Thyroid gland (tissue), 4 donors: ENCODE results near the gene POMGNT1. TPM values are rescaled to one million over a fixed set of nuclear protein-coding genes. Genes with fewer than 3 reads are reported as not detected.

Experiments
- DNase-seq, 2 donors: peaks; one replicate each; pipeline ENCODE4 v3.0.0-alpha.2; 2019
- H3K27ac ChIP-seq, 3 donors: fragments of 200-600 bp; sonication (generic); 1 replicate in 2 of 3; 2 replicates in 1 of 3; pipeline ENCODE4 v1.5.1; 2016 to 2019; ENCODE audit warnings: mild to moderate bottlenecking in 1 of 3, moderate library complexity in 1 of 3
- H3K27me3 ChIP-seq: fragments of 200-600 bp; sonication (generic); one replicate; pipeline ENCODE4 v1.5.1; 2019
- H3K36me3 ChIP-seq, 2 donors: fragments of 200-600 bp; sonication (generic); one replicate each; pipeline ENCODE4 v1.5.1; 2016 to 2019
- H3K4me1 ChIP-seq, 2 donors: fragments of 200-600 bp; sonication (generic); one replicate each; pipeline ENCODE4 v1.5.1; 2017 to 2019
- H3K4me3 ChIP-seq, 3 donors: fragments of 200-600 bp; sonication (generic); replicated peaks in 1 of 3; 1 replicate in 2 of 3; 2 replicates in 1 of 3; pipeline ENCODE4 v1.5.1; 2016; ENCODE audit warnings: mild to moderate bottlenecking in 1 of 3
- H3K9me3 ChIP-seq: fragments of 200-600 bp; sonication (generic); one replicate; pipeline ENCODE4 v1.5.1; 2017
- CTCF ChIP-seq, 6 experiments: fragments of 200-600 bp in 3 of 6; fragments of 450-650 bp in 3 of 6; sonication (generic) in 3 of 6; IDR thresholded peaks; one replicate each; pipeline ENCODE4 v1.5.1; 2016 to 2019; ENCODE audit warnings: antibody characterized with exemption in 6 of 6, mild to moderate bottlenecking in 2 of 6, inconsistent platforms in 1 of 6, moderate library complexity in 1 of 6
- POLR2A ChIP-seq, 2 donors: fragments of 450-650 bp; IDR thresholded peaks; one replicate each; pipeline ENCODE4 v1.6.1; 2017; ENCODE audit warnings: antibody characterized with exemption in 2 of 2, mild to moderate bottlenecking in 2 of 2, moderate library complexity in 1 of 2
- WGBS, 2 donors: methylation state at CpG; one replicate each; pipeline ENCODE4 v1.1.5; 2017; 5-methylcytosine and 5-hydroxymethylcytosine counted together
- intact Hi-C: fragments of 100-400 bp; cut with DNase I; formaldehyde crosslinking; loops from one replicate; pipeline ENCODE4 v1.15.1; 2023
- total RNA-seq, 4 donors: library from RNA; depleted of rRNA; stranded (reverse); fragments of >200 nt; gene quantifications; one replicate each; pipeline ENCODE4 v1.2.3, GENCODE V29; 2016

The POMGNT1 gene
- total RNA-seq, 4 donors from 2014 or later = 54.2 to 90.8 (median 79.3) TPM

DNA sequence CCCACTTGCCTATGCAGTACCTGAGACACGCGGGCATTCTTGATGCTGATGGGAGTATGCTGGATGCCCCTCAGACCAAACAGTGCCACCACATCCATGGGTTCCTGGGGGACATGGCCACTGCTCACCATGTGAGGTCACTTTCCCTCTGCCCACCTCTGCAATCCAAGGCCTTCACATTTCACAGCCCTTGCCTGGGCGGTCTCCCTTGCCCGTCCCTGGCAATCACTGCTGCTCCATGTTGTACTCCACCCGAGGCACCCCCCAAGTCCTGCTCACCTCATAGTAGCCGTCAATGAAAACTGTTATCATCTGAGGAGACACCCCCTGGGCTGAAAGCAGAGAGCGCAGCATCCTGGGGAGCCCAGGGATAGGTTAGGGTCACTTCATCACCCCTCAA, 4.9 kb downstream of the POMGNT1 start:
- no peaks in the 10 kb centered on the region for H3K27me3 ChIP-seq
- H3K36me3 ChIP-seq = peaks cover 7 to 14% of the 10 kb centered on the region in 2 donors
- peaks cover 56 to 81% of the 10 kb centered on the region in 2 donors for H3K4me1 ChIP-seq
- no peaks in the 10 kb centered on the region for H3K9me3 ChIP-seq
- intact Hi-C loops = no loop called here
- no peak for DNase-seq
- 94 to 98% methylated on average over 5 to 7 of the region's 7 CpGs for WGBS, 2 donors
- TF ChIP-seq POLR2A (IDR thresholded peaks at IDR 0.05) (no peak), CTCF (IDR thresholded peaks at IDR 0.05) (no peak)
- peak overlapping the region in 1 of 3 donors; percentile 91 for H3K27ac ChIP-seq
- no peak overlapping the region for H3K4me3 ChIP-seq

- H3K9me3 ChIP-seq = no peaks in the 10 kb centered on the region
- 95% methylated on average over 6 to 10 of the region's 10 CpGs for WGBS, 2 donors
- DNase-seq = no peak
- intact Hi-C loops = no loop called here
- peaks cover 7 to 14% of the 10 kb centered on the region in 2 donors for H3K36me3 ChIP-seq
- TF ChIP-seq POLR2A (IDR thresholded peaks at IDR 0.05) (no peak), CTCF (IDR thresholded peaks at IDR 0.05) (no peak)
- H3K27me3 ChIP-seq = no peaks in the 10 kb centered on the region
- H3K4me1 ChIP-seq = peaks cover 58 to 85% of the 10 kb centered on the region in 2 donors
- H3K4me3 ChIP-seq = no peak overlapping the region
- H3K27ac ChIP-seq = peak overlapping the region in 2 of 3 donors; percentile 17 to 91
These were observed 6.1 kb downstream of the POMGNT1 start for GRCh38 chr1:46192171-46192570.

- H3K4me1 ChIP-seq = peaks cover 63 to 87% of the 10 kb centered on the region in 2 donors
- WGBS, 2 donors = 81 to 96% methylated on average over 4 to 9 of the region's 9 CpGs
- H3K27ac ChIP-seq = peak overlapping the region; percentile 72 to 96 (median 91)
- H3K9me3 ChIP-seq = no peaks in the 10 kb centered on the region
- no peak overlapping the region for H3K4me3 ChIP-seq
- H3K36me3 ChIP-seq = peaks cover 7 to 14% of the 10 kb centered on the region in 2 donors
- TF ChIP-seq POLR2A (IDR thresholded peaks at IDR 0.05) (no peak), CTCF (IDR thresholded peaks at IDR 0.05) (no peak)
- peak; percentile 40 to 42 for DNase-seq
- intact Hi-C loops = no loop called here
- H3K27me3 ChIP-seq = no peaks in the 10 kb centered on the region
These were observed 7.1 kb downstream of the POMGNT1 start for GRCh38 chr1:46191033-46191701.

DNA sequence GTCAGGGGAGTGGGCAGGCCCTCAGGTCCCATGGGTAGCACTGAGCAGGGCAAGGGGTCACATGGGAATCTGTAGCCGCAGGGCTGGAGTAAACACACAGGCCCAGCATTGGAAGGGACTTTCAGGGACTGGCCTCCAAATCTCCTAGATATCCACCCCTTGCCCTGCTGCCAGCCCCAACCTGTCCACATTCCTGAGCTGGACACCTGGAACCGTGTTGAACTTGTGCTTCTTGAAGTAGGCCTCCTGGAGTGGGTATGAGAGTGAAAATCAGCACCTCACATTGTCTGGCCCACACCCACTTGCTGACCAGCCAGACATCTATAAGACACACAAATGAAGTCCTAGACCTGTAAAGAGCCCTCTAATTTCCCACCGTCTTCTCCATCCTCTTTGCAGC, 7.7 kb downstream of the POMGNT1 start:
- H3K9me3 ChIP-seq = no peaks in the 10 kb centered on the region
- H3K4me1 ChIP-seq = peaks cover 69 to 93% of the 10 kb centered on the region in 2 donors
- peak overlapping the region; percentile 91 to 98 (median 96) for H3K27ac ChIP-seq
- no peak overlapping the region for H3K4me3 ChIP-seq
- intact Hi-C loops = no loop called here
- H3K27me3 ChIP-seq = no peaks in the 10 kb centered on the region
- no peak for TF ChIP-seq CTCF (IDR thresholded peaks at IDR 0.05)
- peak in 1 of 2 donors; percentile 26 for TF ChIP-seq POLR2A (IDR thresholded peaks at IDR 0.05)
- peak; percentile 93 for DNase-seq
- 25 to 39% methylated on average over 2 to 3 of the region's 3 CpGs for WGBS, 2 donors
- H3K36me3 ChIP-seq = peaks cover 7 to 14% of the 10 kb centered on the region in 2 donors

GRCh38 chr1:46188295-46189030, 9.8 kb downstream of the POMGNT1 start:
- Histone ChIP-seq H3K4me1 (peaks cover 77 to 96% of the 10 kb centered on the region in 2 donors), H3K27ac (peak overlapping the region; percentile 91 to 98 (median 96)), H3K36me3 (peaks cover 7 to 13% of the 10 kb centered on the region in 2 donors), H3K4me3 (no peak overlapping the region), H3K9me3 (no peaks in the 10 kb centered on the region), H3K27me3 (no peaks in the 10 kb centered on the region)
- no peak for TF ChIP-seq CTCF (IDR thresholded peaks at IDR 0.05)
- TF ChIP-seq POLR2A (IDR thresholded peaks at IDR 0.05) = no peak
- peak; percentile 75 for DNase-seq
- WGBS, 2 donors = 65 to 70% methylated on average over 6 of the region's 6 CpGs
- intact Hi-C loops = no loop called here
